ENCODE results near the gene DNAJC13.

DNAJC13 gene

GRCh38 chr3:132550579-132551305, 133.4 kb downstream of the DNAJC13 start:
- DNase-seq = no peak

DNA sequence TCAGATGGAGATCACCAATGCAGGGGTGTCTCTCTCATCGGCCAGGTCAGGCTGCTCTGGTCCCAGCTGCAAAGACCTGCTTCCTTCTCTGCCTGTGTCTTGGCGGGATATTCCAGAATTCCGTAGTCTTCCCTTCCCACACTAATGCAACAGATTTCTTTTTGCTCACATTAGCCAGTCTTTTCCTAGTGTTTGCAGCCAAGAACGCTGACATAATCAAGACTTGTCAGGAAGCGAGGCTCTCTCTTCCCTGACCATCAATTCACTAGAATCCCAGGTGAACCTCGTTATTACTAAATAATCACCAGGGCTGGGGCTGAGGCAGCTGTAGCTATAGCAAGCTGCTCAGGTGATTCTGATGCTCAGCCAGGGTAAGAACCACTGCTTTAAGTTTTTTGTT, 136.5 kb downstream of the DNAJC13 start:
- DNase-seq = no peak

- peak; percentile 82 for DNase-seq
Measured at GRCh38 chr3:132554437-132554836, 137.1 kb downstream of the DNAJC13 start.

DNA sequence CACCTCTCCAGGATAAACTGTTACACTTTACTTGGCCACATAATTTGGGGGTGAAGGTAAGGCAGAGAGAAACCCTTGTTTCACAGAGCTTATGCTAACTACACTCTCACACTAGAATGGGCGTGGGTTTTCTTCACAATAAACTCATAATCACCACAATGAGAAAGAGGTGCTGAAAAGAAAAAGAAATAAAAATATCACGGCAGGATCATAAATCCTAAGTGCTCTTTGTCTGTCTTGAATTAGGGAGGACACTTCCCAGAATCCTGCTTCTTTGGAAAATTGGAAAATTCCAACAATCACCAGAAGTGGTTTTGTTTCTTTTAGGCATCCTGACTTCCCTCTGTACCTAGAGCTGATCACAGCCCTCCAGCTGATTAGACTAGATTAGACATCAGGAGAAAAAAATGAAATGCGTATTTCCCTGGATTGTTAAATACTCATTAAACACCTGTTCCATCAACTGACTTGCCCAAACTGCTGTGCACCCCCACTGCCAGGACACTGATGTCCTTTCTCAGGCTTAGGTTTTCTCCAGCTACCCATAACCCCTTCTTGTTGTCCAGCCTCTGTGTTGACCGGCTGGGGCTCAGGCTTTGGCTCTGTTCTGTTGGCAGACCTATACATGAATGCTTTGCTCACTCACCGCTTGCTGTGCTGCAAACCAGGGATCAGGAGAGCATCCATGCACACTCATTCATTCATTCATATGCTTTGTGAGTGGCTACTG, 138.2 kb downstream of the DNAJC13 start:
- no peak for DNase-seq

GRCh38 chr3:132556036-132556386, 138.7 kb downstream of the DNAJC13 start:
- DNase-seq = peak; percentile 18

DNA sequence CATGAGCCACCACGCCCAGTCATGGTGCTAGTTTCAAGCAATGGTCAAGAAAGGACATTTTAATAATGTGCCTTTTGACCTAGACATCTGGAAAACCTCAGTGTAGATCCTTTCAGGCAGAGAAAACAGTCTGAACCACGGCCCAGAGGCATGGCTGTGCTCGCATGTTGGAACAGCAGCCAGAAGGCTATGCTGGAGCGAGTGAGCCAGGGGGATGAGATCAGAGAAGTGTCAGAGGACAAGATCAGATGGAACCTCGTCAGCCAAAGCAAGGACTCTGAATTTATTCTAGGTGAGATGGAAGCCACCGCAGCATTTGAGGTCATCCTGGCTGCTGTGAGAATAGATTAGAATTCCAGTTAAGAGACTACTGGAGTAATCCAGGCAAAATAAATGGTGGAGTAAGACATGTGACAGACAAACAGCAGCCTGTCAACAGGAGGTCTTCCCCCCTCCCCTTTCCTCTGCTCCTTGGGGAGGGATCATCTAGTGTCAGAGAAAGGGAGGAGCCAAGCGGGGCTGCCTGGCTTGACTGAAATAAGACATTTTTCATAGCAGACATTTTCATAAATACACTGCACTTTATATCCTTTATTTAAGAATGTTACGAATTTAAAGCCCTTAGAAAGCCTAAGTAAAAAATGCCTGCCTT, 139.3 kb downstream of the DNAJC13 start:
- no peak for DNase-seq

- DNase-seq = no peak
Measured at GRCh38 chr3:132561003-132561402, 143.7 kb downstream of the DNAJC13 start.

DNA sequence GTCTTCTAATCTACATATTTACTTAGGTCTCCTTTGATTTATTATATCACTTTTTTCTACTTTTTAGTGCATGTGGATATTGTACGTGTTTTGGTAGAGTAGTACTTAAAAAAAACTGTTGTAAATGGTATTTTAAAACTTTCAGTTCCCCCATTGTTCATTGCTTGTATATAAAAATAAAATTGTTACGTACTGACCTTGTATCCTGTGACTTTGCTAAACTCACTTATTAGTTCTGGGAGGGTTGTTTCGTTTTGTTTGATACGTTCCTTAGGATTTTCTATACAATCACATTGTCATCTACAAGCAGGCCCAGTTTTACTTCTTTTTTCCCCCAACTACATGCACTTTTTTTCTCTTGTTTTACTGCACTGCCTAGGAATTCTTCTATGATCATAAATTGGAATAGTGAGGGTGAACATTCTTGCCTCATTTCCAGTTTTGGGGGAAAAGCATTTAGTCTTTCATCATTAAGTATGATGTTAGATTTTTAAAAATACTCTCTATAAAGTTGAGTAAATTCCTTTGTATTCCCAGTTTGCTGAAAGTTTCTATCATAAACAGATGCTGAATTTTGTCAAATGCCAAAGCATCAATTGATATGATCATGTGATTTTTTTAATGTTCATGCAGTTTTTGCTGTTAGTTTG, 146.2 kb downstream of the DNAJC13 start:
- no peak for DNase-seq

DNA sequence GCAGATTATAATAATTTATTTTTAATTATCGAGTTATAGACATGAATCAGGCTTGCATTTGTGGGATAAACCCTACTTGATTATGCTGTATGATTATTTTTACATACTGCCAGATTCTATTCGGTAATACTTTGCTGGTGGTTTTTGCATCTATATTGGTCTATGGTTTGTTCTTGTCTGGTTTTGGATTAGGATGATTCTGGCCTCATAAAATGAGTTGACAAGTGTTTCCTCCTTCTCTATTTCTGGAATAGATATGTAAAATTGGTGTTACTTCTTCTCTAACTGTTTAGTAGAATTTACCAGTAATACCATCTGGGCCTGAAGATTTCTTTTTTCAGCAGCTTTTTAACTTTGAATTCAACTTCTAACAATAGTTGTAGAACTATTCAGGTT, 146.8 kb downstream of the DNAJC13 start:
- no peak for DNase-seq

DNA sequence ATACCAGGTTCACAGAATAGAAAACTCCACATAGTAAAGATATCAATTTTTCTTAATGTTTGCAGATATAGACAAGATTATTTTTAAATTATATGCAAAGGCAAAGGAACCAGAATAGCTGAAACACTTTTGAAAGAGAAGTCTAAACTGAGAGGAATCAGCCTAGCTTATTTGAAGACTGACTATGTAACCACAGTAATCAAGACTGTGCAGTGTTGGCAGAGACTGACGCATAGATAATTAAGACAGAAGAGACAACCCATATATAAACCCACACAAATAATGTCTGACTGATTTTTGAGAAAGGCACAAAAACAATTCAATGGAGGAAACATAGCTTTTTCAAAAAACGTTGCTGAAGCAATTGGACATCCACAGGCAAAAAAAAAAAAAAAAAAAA, 151.1 kb downstream of the DNAJC13 start:
- DNase-seq = no peak

DNA sequence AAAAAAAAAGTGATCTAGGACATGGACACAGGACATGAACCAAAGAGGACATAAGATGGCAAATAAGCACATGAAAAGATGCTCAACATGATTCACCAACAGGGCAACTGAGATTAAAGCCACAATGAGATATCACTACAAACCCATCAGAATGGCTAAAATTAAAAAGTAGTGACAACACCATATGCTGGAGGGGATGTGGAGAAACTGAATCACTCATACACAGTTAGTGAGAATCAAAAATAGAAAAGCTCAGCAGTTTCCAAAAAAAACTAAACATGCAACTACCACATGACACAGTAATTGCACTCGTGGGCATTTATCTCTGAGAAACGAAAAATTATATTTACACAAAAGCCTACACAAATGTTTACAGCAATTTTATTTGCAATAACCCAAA, 151.9 kb downstream of the DNAJC13 start:
- DNase-seq = no peak

GRCh38 chr3:132569580-132569979, 152.3 kb downstream of the DNAJC13 start:
- no peak for DNase-seq

DNA sequence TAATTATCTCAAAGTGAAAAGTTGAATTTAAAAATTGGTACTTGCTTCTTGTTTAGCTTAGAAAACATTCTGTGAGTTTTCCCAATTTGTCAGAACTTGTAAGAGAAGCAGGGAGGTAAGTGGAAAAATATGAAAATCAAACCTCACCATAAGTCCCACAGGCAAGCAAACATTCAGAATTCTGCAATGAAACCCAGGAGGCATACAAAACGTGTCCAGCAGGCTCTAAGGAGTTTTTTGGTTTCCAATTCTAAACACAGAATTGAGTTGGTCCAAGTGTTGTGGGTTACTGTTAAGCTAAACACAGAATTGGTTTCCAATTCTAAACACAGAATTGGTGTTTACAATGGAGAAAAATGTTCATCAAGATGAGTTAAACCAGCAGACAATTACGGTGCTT, 152.7 kb downstream of the DNAJC13 start:
- DNase-seq = no peak

DNA sequence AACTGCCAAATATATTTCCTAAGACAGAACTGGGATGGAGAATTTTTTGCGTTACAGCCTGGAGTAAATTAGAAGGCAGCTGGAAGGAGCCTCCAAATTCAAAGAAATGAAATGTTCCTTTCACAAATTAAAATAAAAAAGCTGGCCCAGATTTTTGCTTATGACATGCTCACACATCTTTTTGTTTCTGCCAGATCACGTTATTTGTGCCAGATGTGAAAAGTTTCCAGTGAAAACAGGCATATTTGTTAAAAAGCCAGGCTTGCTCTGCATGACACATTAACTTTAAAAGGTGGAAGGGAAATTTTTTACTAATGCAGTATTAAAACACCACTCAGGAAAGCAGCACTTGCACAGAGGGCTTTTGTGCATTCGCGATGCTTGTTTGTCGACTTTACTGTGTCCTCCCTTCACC, 156.5 kb downstream of the DNAJC13 start:
- DNase-seq = no peak

DNA sequence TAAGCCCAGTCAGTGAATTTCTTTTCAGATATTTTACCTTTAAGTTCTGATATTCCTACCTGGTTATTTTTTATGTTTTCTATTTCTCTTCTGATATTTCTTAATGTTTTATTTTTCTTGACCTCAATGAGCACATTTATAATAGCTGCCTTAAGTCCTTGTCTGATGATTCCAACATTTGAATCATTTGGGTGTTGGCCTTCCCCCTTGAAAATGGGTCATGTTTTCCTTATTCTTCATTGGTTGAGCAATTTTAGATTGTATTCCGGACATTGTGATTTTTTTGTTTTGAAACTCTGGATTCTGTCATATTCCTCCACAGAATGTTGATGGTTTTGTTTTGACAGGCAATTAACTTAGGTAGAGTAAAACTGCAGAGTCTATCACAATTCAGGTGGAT, 170.1 kb downstream of the DNAJC13 start:
- DNase-seq = no peak

Measured in COR-L47 (cell line).